NCI-H2107 (cell line): ENCODE data around the gene SLX9.

ENCODE experiments used
- DNase-seq: peaks from one replicate; lab custom pipeline; 2025; lab: John Stamatoyannopoulos, UW

SLX9 gene

DNA sequence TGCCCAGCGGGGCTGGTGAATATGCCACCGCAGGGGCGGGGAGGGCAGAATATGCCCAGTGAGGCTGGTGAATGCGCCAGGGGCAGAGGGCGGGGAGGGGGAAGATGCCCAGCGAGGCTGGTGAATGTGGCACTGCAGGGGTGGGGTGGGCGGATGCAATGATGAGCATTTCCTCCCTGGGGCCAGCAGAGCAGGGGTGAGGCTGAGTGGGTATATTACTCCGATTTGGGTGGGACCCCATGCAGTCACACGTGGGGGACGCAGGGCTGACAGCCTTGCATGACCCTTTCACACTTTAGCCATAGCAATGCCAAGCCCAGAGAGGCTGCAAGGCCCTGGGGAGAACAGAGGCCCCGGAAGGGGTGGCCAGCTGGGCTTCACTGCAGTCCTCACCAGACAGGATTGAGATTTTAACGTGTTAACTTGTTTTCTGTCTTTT, 9.3 kb upstream of the SLX9 start:
- no peak for DNase-seq

DNA sequence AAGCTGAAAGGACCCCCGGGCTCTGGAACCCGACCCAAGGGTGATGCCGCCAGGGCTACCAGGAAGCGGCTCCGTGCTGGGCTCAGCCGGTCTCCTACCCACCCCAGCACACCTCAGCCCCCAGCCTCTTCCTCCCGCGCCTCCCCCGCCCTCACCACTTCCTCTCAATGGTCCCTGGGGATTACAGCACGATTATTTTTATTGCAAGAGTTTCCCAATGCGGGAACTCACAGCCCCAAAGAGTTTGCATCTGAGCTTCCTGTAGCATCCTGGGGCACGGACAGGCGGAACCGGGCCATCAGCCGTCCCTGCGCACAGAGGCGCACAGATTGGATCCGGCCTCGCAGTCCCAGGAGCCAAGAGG, 8.7 kb upstream of the SLX9 start:
- no peak for DNase-seq

DNA sequence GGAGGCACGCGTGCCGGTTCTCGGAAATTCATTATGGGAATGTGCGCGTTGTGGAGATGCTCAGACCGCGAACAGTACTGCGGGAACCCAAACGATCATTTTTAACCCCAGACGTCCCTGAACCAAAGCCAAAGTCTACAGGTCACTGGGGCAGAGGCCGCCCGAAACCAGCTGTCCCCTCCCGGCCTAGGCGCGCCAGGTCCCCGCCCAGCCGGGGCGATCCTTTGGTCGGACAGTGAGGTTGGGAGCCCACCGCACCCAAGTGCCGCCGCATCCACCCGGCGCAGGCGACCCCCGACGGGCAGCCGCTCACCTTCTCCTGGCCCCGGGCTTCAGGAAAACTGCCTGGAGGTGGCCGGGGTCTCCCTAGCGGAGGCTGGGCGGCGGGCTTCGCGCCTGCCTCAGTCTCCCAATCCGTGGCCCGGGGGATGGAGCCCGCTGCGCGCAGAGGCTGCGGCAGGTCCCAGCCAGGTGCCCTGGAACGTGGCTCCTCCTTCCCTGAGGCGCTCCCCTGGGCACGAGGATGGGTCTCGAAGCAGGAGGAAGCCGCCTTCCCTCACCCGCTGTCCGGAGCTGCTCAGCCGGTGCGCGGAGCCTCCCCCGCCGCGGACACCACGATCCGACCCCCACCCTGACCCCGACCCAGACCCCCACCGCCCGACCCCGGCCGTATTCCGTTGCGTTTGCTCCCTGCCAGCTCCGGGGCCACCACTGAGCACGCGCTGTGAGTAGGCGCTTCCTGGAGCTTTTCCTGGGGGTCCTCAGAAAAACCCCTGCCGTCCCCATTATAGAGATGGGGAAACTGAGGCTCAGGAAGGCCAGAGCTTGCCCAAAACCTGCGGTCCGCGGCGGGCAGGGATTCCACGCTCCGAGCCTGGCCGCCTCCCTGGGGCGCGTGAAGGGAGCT, 8.1 kb upstream of the SLX9 start:
- DNase-seq = no peak

DNA sequence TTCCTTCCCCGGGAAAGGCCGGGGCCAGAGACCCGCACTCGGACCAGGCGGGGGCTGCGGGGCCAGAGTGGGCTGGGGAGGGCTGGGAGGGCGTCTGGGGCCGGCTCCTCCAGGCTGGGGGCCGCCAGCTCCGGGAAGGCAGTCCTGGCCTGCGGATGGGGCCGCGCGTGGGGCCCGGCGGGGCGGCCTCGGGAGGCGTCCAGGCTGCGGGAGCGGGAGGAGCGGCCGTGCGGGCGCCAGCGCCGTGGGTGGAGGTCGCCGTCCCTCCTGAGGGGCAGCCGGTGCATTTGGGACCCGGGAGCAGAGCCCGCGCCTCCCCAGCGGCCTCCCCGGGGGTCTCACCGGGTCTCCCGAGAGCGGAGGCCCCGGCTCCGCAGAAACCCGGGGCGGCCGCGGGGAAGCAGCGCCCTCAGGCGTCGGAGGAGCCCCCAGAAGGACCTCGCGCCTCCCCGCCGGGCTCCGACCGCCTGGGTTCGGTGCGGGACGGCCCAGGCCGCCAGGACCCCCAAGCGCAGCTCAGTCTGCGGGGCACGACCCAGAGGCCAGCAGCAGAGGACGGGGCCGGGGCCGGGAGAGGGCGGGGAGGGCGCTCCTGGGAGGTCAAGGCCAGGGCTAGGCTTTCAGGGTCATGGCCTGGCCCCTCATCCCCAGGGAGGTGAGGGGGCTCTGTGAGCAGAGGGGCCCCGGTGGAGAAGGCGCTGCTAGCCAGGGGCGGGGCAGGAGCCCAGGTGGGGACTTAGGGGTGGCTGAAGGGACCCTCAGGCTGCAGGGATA, 7.2 kb upstream of the SLX9 start:
- peak; percentile 26 for DNase-seq

DNA sequence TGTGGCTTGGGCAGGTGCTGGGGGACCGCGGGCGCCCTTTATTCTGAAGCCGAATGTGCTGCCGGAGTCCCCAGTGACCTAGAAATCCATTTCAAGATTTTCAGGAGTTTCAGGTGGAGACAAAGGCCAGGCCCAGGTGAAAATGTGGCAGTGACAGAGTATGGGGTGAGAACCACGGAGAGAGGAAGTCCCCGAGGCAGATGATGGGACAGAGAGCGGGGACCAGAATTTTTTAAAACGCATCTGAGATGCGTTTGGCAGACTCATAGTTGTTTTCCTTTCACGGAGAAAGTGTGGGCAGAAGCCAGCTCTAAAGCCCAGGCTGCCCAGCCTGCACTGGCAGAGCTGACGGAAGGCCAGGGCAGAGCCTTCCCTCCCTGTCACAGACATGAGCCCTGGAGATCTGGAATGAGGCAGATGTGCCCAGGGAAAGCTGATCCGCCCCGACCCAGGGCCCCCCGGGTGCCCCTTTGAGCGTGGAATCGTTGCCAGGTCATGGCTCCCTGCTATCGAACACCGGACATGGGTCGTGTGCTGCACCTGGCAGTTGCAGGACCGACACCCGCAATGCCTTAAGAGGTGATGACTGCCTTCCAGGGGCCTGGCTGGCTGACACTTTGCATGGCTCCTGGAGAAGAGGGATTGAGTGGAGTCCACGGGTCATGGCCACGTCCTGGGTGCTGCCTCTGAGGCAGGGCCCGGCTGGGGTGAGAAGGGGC, 6.5 kb upstream of the SLX9 start:
- DNase-seq = no peak

DNA sequence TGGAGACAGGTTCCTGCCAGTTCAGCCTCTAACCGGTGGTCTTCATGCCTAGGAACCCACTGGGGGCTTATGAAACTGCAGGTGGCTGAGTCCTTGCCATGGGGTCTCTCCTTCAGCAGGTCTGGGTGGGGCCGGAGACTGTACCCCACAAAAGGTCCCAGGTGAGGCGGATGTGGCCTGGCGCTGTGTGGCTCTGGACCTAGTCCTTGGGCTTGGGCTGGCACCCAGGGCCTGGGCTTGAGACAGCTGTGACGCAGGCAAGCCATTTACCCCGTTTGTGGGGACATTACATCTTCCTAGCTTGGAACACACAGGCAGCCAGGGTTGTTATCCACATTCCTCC, 5.9 kb upstream of the SLX9 start:
- no peak for DNase-seq

DNA sequence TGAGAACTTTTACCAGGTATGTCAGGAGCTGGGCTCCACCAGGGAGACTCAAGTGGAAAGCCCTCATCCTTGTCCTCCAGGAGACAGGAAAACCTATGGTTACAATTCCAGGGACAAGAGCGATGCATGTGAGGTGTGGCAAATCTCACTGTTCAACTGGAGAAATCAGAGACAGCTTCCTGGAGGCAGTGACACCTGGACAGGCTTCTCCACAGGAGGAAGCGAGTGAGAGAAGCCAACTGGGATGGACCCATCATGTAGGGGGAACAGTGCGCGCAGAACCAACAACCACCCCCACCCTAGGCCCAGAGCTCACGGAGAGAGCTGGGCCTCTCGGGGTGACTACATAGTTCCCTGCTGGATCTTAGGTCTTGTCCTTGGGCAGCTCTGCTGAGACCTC, 5.6 kb upstream of the SLX9 start:
- no peak for DNase-seq

DNA sequence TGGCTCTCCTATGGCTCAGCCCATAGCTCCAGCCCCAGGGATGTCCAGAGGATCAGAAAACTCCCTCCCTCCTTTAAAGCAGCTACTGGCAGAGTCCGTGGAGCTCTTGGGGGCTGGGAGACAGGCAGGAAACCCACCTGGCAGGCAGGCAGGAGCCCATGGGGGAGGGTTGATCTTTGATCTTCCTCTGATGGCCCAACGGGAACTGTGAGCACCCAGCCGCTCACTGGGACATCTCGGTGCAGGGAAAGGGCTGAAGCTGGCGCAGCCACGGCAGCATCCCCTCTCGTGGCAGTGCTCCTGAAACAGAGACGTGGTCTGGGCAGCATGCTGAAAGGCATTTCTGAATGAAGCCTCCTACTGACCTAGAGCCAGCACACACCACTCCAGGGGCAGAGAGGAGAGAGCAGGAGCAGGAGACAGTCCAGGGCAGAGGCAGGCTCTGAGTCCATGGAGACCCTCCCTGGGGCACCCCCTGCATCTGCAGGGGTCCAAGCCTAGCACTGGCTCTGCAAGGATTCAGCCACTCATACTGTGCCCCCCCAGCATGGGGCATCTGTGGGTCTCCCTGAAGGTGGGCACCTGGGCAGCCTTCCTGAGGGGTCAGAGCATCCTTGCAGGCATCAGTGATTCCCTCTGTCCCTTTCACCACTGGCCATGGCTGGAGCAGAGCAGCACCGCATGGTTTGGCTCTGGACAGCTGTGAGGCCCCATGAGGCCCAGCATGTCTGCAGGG, 4.9 kb upstream of the SLX9 start:
- DNase-seq = no peak

DNA sequence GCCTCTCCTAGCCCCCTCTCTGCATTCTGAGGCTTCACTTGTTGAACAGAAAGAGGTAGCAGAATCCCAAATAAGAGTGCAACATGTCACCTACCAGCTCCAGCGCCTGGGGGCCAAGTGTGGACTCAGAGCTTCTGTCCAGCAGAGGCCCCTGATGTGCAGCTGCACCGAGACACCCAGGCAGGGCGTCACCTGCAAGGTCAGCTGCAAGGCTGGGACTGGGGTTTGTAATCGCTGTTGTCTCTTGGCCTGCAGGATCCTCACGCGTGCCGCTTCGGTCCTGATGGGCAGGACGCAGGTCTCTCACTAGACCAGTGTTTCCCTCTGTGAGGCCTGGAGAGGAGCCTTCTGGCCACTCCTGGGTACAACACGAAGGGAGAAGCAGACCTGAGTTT, 4.3 kb upstream of the SLX9 start:
- DNase-seq = no peak

DNA sequence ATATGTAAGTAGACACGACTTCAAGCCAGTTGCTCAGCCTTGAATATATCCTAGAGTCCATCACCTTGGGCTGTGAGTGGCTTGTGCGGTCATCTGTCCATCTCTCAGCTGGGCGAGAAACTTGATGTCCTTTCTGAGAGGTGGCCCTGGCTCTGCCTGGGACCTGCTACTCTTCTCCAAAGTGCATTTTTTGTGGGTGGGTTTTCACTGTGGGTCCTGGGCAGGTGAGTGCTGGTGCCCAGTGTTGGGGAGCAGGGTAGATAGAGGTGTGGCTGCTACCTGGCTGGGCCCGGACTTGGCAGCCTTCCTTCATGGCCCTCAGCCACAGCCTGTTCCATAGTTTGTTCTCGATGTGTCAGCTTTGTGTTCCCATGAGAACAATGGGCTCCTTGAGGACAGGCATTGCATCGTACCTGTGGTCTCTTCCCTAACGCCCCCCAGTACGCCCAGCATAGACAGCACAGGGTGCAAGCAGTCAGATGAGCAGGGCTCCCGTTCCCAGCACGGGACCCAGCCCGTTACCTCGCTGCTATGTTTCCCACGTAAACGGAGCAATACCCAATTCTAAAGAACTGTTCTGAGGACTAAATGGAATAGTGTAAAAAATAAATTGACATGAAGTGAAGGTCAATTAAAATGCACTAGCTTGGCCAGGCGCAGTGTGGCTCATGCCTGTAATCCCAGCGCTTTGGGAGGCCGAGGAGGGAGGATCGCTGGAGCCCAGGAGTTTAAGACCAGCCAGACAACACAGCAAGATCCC, 877 bp upstream of the SLX9 start:
- no peak for DNase-seq

DNA sequence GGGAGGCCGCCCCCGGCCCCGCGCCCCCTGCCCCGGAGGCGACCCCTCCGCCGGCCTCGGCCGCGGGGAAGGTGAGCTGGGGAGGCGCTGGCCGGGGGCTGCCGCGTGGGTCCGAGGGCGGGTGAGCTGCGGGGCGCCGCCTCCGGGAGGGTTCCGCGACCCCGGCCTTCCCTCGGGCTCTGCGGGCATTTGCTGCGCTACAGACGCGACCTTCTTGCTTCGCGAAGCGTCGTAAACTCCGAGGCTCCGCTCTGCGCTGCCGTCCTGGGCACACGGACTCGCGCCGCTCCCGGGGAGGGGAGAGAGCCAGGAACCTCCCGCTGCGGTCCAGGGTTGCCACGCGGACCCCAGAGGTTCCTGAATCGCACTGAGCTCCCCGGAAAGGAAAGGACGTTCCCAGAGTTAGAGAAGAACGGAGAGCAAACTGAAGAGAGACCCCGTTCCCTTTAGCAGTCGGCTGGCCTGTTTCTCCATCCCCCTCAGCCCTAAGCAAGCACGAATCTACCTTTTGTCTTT, 345 bp downstream of the SLX9 start:
- no peak for DNase-seq

DNA sequence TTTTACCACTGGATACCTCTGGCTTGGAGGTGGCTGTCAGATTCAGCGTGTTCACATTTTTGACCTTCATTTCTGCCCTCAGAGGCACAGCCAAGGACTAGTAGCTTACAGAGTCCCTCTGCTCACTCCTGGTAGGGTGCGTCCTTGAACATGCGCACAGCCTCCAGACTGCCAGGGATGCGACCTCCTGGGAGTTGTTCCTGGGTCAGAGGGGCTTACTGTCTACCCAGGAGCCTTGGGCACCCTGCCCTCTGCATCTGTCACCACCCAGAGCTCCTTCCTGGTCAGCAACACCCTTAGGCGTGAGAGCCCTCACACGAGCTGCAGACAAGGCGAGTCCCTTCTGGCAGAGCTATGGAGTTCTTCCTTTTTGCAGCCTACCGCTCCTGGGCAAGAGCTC, 1.7 kb downstream of the SLX9 start:
- DNase-seq = no peak

DNA sequence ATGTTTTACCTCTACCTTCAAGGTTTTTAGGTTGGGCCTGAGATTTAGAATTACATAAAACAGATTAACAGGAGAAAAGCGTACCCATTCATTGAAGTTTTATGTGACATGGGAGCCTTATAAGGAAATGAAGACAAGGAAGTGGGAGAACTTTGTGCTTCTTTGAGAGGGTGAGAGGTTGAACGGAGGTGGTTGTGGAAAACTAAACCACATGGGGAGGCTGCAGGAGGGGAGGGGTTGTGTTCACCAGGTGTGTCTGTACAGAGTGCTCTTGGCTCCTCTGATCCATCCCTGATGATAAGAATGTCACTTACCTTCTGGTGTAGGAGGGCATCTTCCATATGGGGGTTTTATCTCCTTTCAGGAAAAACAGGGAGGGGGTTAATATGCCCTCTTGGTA, 2.7 kb downstream of the SLX9 start:
- DNase-seq = no peak

DNA sequence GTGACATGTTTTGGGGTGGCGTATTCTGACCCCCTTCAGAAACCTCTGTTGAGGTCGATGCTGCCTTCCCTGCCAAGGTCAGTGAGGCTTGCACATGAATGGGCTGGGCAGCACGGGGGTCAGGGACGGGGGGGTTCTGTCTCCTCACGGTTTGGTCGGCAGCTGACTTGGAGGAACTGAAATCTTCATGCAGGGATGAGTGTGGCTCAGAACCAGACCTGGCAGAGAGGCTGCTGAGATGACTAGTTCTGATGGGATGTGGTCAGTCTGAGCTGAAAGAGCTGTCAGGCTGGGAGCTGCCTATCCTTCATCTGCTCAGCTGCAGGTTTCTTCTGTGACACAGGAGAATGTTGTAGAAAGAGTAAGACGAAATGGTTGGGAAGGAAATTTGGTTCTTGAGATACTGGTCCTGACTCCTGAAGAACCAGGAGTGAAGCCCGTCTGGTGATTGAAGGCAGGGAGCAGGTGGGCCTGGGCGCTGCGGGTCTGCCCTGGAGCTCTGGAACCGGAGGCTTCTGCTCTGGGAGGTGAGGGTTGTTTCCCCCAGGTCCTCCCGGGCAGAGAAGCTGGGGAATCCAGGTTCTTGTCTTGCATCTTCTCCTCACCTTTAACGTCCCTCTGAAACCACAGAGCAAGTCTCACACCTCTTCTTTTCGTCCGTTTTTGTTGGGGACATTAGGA, 3.3 kb downstream of the SLX9 start:
- no peak for DNase-seq

DNA sequence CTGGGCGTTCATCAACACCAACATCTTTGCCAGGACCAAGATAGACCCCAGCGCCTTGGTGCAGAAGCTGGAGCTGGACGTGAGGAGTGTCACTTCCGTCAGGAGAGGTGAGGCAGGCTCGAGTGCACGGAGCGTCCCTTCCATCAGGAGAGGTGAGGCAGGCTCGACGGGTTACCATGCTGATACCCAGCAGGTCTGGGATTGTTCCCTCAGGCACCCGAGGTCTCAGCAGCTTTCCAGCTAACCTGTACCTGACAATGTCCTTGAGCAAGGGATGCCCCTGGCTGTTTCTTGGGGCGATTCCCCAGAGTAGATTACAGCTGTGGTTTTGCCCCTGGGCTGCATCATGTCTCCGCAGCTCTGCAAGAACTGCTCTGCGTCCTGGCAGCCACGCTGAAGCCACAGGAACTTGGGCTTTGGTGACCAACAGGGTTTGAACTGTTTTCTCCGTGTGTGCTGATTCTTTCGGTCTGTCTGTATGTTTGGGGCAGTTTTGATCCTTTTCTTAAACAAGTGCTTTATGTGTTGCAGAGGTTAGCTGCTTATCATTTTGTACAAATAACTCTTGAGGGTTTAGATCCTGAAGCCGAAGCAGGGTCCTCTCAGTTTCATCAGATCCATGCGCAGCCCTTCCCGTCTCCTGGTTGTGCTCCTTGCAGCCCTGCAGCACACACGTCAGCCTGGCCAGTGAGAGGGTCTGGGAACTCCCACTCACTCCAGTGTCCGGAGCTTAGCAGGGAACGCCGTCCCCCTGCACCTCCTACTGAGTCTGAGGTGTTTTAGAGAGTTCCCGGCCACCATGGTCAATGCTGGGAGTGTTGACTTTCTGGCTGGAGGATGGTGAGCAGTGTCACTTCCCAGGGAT, 4.1 kb downstream of the SLX9 start:
- DNase-seq = no peak

DNA sequence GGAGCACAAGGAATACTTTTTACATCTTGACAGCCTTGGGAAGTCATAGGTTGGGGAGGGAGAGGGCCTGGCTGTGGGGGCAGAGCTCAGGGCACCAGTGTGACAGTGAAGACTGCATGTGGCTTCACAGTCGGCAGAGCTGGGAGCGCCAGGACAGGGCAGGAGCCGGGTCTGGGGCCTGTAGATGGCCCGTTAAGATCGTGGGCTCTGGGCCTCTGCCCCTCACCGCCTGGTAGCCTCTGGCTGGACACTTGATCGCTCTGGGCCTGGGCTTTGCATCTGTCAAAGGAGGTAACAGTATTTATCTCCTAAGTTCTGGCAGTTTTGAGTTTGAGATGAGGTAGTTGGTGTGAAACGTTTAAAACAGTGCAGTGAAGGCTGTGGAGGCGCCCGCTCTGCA, 4.8 kb downstream of the SLX9 start:
- no peak for DNase-seq

DNA sequence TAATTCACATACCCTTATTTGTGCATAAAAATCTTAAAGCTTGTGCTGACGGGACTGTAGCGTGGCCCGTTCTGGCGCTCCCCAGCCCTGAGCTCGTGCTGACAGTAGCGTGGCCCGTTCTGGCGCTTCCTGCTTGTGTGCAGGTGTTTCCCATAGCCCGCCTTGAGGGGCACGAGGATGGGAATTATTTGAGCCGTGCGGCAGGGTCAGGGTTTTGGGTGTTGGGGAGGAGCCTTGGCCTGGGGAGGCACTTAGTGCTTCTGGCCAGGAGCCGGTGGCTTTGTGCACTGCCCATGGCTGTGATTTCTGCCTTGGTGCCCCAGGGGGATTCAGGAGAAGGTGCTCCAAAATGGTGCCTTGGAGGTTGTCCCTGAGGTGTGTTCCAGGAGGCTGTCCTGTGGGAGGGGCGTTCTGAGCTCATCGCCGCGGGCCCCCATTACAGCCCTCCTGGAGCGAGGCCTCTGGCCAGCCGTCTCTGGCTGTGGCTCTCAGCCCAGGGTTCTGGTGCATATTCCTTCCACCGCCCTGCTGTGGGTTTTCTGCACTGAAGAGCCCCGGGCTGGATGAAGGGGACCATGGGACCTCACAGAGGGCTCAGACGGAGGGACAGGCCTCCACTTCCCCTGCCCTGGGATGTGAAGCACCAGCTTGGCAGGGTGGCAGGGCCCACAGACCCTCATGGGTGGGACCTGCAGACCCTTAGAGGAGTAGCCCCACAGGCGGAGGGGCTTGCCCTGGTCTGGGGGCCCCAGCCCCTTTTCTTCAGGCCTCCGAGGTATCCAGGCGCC, 6.6 kb downstream of the SLX9 start:
- no peak for DNase-seq

DNA sequence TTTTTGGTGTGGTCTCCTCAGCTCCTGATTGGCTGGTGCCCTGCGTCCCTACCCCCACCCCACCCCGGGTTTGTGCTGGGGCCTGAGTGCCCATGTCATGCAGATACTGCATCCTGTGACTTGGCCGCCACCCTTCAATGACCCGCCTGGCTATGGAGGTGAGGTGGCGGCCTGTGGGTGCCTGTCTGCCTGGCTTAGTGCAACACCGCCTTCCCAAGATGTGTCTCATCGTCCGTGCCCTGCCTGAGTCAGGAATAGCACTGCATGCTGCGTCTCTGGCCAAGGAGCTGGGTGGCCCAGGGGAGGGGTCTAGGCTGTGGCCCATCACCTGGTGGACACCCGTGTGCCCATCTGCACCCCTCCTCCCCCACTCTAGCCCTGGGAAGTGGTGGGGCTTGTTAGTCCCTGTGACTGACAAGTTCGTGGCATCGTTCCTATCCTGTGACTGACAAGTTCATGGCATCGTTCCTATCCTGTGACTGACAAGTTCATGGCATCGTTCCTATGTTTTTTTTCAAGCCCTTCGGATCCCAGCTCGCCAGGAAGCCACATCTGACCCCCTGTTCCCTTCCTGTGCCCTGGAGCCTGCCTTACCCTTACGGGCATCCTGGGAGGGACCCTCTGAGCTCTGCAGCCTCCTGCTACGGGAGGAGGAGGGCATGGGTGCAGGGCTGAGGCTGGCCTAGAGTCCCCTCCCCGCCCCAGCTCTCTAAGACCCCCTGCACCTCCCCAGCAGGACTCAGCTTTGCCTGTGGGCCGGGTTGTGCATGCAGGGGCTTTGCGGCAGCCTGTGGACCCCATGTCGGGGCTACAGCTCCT, 7.5 kb downstream of the SLX9 start:
- DNase-seq = no peak
